HL-60 (cell line): ENCODE data around the gene DUSP22.

ENCODE experiments used
- GABPA ChIP-seq: IDR thresholded peaks from 2 replicates; pipeline ENCODE4 v1.6.1; 2012; ENCODE audit warnings: low read depth
- POLR2AphosphoS5 ChIP-seq: IDR thresholded peaks from 2 replicates; pipeline ENCODE4 v1.6.1; 2012; ENCODE audit warnings: low read depth
- SPI1 ChIP-seq: IDR thresholded peaks from 2 replicates; pipeline ENCODE4 v1.6.1; 2012; ENCODE audit warnings: low read depth, mild to moderate bottlenecking, borderline replicate concordance
- TF ChIP-seq, protein P1 (sequence below): IDR thresholded peaks from one replicate; pipeline ENCODE4 v1.5.1; 2011; ENCODE audit warnings: low read length, control low read depth, inconsistent platforms; ENCODE audit not compliant: insufficient read depth
- TF ChIP-seq, protein P2 (sequence below): IDR thresholded peaks from 2 replicates; pipeline ENCODE4 v1.6.1; 2012; ENCODE audit warnings: low read depth; ENCODE audit not compliant: insufficient replicate concordance

DNA sequence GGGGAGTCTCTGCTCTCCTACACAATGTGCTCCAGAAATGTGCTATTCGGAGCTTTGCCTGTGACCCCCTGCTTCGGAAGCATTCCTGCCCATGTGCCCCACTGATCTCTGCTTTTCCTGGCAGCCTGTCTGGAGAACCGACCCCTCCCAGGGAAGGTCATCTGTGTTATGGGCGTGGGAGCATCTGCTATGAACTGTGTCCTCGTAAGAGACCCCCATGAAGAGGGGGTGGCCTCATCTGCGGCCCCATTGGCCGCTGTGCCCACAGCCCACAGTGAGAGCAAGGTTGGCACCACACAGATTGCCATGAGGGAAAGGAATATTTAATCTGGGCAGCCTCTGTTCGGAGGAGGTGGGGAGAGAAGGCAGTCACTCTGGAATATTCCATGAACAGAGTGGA is 66.6 kb downstream of the DUSP22 start:
- TF ChIP-seq, protein P1, sequence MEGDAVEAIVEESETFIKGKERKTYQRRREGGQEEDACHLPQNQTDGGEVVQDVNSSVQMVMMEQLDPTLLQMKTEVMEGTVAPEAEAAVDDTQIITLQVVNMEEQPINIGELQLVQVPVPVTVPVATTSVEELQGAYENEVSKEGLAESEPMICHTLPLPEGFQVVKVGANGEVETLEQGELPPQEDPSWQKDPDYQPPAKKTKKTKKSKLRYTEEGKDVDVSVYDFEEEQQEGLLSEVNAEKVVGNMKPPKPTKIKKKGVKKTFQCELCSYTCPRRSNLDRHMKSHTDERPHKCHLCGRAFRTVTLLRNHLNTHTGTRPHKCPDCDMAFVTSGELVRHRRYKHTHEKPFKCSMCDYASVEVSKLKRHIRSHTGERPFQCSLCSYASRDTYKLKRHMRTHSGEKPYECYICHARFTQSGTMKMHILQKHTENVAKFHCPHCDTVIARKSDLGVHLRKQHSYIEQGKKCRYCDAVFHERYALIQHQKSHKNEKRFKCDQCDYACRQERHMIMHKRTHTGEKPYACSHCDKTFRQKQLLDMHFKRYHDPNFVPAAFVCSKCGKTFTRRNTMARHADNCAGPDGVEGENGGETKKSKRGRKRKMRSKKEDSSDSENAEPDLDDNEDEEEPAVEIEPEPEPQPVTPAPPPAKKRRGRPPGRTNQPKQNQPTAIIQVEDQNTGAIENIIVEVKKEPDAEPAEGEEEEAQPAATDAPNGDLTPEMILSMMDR = no peak
- TF ChIP-seq SPI1 = no peak
- TF ChIP-seq GABPA = no peak
- no peak for TF ChIP-seq POLR2AphosphoS5
- TF ChIP-seq, protein P2, sequence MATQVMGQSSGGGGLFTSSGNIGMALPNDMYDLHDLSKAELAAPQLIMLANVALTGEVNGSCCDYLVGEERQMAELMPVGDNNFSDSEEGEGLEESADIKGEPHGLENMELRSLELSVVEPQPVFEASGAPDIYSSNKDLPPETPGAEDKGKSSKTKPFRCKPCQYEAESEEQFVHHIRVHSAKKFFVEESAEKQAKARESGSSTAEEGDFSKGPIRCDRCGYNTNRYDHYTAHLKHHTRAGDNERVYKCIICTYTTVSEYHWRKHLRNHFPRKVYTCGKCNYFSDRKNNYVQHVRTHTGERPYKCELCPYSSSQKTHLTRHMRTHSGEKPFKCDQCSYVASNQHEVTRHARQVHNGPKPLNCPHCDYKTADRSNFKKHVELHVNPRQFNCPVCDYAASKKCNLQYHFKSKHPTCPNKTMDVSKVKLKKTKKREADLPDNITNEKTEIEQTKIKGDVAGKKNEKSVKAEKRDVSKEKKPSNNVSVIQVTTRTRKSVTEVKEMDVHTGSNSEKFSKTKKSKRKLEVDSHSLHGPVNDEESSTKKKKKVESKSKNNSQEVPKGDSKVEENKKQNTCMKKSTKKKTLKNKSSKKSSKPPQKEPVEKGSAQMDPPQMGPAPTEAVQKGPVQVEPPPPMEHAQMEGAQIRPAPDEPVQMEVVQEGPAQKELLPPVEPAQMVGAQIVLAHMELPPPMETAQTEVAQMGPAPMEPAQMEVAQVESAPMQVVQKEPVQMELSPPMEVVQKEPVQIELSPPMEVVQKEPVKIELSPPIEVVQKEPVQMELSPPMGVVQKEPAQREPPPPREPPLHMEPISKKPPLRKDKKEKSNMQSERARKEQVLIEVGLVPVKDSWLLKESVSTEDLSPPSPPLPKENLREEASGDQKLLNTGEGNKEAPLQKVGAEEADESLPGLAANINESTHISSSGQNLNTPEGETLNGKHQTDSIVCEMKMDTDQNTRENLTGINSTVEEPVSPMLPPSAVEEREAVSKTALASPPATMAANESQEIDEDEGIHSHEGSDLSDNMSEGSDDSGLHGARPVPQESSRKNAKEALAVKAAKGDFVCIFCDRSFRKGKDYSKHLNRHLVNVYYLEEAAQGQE = no peak
